Endothelial cell (in vitro differentiated cells): ENCODE data around the gene CUX1. TPM values are rescaled to one million over a fixed set of nuclear protein-coding genes. Genes with fewer than 3 reads are reported as not detected.

ENCODE experiments used
- DNase-seq: peaks from one replicate; pipeline ENCODE4 v3.0.0; 2021; ENCODE audit warnings: low spot score
- H3K27ac Mint-ChIP-seq: one replicate; pipeline ENCODE4 v1.8.0; 2021; ENCODE audit warnings: mixed read lengths, inconsistent platforms; ENCODE audit not compliant: unreplicated experiment
- H3K27me3 Mint-ChIP-seq: one replicate; pipeline ENCODE4 v1.8.0; 2021; ENCODE audit warnings: mild to moderate bottlenecking, moderate library complexity, mixed read lengths, inconsistent platforms; ENCODE audit not compliant: unreplicated experiment
- H3K36me3 Mint-ChIP-seq: one replicate; pipeline ENCODE4 v1.8.0; 2021; ENCODE audit warnings: mild to moderate bottlenecking, low read depth, mixed read lengths, inconsistent platforms; ENCODE audit not compliant: unreplicated experiment
- H3K4me1 Mint-ChIP-seq: one replicate; pipeline ENCODE4 v1.8.0; 2021; ENCODE audit warnings: mild to moderate bottlenecking, mixed read lengths, inconsistent platforms; ENCODE audit not compliant: unreplicated experiment
- H3K4me3 Mint-ChIP-seq: one replicate; pipeline ENCODE4 v1.8.0; 2021; ENCODE audit warnings: mild to moderate bottlenecking, mixed read lengths, inconsistent platforms; ENCODE audit not compliant: unreplicated experiment
- H3K9me3 Mint-ChIP-seq: one replicate; pipeline ENCODE4 v1.8.0; 2021; ENCODE audit warnings: mixed read lengths, inconsistent platforms; ENCODE audit not compliant: unreplicated experiment
- CTCF ChIP-seq: fragments of 200-600 bp; sonication (generic); IDR thresholded peaks from one replicate; pipeline ENCODE4 v1.5.0; 2021; ENCODE audit warnings: antibody characterized with exemption; ENCODE audit not compliant: unreplicated experiment
- total RNA-seq: library from RNA; stranded (reverse); fragmentation: NEBNext Ultra II Directional; extraction: Animal tissue kit (Norgen Biotek cat#: 25700); gene quantifications from one replicate; pipeline ENCODE4 v1.2.1, GENCODE V29; 2021; ENCODE audit not compliant: unreplicated experiment

CUX1 gene
- total RNA-seq, 1 donor from 2014 or later: 43.7 TPM

DNA sequence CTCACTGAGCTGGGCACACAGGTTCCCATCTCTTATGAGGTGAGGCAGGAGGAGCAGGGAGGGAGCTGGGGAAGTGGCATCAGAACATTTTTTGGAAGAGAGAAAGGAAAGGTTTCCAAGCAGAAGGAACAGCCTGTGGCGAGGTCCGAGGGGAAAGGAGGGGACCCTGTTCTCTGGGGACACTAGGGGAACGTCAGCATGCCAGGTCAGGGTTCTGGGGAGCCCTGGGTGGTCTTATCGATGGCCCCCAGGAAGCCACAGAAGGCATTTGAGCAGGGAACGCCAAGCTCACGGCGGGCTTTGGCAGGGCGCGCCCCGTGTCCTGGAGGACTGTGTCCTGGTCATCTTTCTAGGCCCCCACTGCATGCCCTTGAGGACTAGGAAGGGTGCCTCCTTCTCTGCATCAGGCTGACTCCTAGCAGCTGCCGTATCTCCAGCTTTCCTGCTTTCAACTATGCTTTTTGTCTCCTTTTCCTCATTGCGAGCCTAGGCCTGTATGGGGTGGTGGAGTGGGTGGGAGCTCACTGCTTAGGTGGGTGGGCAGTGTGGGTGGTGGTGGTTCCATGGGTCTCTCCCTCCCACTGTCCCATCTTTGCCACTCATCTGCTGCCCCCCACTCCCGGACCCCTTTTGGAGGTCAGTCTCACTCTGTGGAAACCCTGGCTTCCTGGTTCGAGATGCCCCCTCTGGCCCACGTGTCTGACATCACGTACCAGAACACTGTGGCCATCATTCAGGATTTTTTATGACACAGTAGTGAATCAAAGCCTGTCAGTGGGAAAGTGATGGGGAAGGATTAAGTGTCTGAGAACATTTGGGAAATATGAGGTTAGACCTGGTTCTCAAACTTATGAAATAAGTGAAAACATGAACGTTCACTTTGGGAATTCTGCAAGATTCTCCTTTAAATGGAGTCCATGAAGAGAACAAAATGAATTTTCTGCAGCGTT, 89.1 kb downstream of the CUX1 start:
- no peaks in the 10 kb centered on the region for H3K36me3 Mint-ChIP-seq
- no peaks in the 10 kb centered on the region for H3K9me3 Mint-ChIP-seq
- DNase-seq: no peak
- H3K4me1 Mint-ChIP-seq: no peaks in the 10 kb centered on the region
- H3K4me3 Mint-ChIP-seq: peak overlapping the region; percentile 16
- no peak overlapping the region for H3K27ac Mint-ChIP-seq
- TF ChIP-seq CTCF: no peak
- H3K27me3 Mint-ChIP-seq: peaks cover 6% of the 10 kb centered on the region

DNA sequence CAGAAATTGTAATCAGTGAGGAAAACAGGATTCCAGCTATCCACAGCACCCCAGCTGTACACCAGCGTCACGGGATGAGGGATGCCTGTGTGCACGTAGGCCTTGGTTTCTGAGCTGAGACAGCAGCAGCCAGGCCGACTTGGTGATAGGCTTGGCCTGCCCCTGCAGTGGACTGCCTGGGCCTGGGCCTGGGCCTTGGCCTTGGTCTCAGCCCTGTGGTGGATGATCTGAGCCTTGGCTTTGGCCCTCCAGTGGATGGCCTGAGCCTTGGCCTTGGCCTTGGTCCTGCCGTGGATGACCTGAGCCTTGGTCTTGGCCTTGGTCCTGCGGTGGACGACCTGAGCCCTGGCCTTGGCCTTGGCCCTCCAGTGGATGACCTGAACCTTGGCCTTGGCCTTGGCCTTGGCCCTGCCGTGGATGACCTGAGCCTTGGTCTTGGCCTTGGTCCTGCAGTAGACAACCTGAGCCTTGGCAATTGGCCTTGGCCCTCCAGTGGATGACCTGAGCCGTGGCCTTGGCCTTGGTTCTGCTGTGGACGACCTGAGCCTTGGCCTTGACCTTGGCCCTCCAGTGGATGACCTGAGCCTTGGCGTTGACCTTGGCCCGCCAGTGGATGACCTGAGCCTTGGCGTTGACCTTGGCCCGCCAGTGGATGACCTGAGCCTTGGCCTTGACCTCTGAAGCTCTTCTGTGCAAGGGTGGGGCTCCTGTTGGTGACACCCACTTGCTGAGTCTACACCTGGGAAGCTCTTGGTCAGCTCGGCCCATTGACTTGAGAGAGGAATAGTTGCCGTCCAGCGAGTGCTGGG, 93.8 kb downstream of the CUX1 start:
- peaks cover 3% of the 10 kb centered on the region for H3K27me3 Mint-ChIP-seq
- H3K36me3 Mint-ChIP-seq: peaks cover 10% of the 10 kb centered on the region
- H3K4me3 Mint-ChIP-seq: no peak overlapping the region
- no peak overlapping the region for H3K27ac Mint-ChIP-seq
- DNase-seq: no peak
- peaks cover 8% of the 10 kb centered on the region for H3K4me1 Mint-ChIP-seq
- no peak for TF ChIP-seq CTCF
- H3K9me3 Mint-ChIP-seq: no peaks in the 10 kb centered on the region

DNA sequence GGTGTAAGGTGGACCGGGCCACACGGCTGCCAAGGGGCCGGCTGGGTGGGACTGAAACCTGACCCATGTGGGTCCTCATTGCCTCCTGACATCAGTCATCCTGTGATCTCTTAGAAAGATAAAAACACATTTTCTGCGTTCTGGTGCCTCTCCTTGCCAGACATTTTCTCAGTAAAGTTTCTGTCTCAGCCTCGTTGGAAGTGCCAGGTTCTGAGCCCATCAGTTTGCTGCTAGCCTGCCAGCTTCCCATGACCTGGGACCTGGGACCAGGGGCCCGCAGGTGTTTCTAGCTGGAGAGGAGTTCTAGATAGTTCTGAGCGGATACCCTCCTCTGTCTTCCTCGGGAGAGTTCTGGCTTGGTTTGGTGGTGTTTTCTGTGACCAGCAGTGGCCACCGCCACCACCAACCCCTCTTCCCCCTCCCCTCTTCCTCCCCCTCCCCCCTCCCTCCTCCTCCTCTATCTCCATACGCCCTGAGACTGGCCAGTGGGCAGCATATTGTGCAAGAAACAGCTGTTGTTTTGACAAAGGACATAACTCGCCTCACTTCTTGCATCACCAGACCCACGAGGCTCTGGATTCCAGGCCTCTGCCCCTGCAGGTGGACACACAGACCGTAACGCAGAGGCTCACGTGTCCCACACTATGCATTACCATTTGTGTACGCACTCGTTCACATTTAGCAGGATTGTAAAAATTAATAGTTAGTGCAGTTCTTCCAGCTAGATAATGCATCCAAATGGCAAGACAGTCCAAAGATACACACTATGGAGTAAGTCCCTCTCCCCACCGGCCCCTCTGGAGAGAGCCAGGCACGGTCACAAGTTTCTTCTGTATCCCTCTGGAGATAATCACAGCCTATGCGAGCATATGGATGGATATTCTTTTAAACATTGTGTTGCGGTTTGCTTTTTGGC, 94.6 kb downstream of the CUX1 start:
- no peak for TF ChIP-seq CTCF
- no peak for DNase-seq
- H3K9me3 Mint-ChIP-seq: no peaks in the 10 kb centered on the region
- H3K27me3 Mint-ChIP-seq: peaks cover 5% of the 10 kb centered on the region
- no peak overlapping the region for H3K4me3 Mint-ChIP-seq
- no peak overlapping the region for H3K27ac Mint-ChIP-seq
- H3K4me1 Mint-ChIP-seq: peaks cover 8% of the 10 kb centered on the region
- peaks cover 10% of the 10 kb centered on the region for H3K36me3 Mint-ChIP-seq

- H3K9me3 Mint-ChIP-seq: no peaks in the 10 kb centered on the region
- H3K27ac Mint-ChIP-seq: no peak overlapping the region
- H3K4me3 Mint-ChIP-seq: no peak overlapping the region
- peaks cover 4% of the 10 kb centered on the region for H3K27me3 Mint-ChIP-seq
- DNase-seq: no peak
- TF ChIP-seq CTCF: no peak
- peaks cover 8% of the 10 kb centered on the region for H3K4me1 Mint-ChIP-seq
- peaks cover 10% of the 10 kb centered on the region for H3K36me3 Mint-ChIP-seq
Measured at GRCh38 chr7:101912716-101913110, 95.3 kb downstream of the CUX1 start.
